ENCODE results near the gene APH1B. TPM values are rescaled to one million over a fixed set of nuclear protein-coding genes. Genes with fewer than 3 reads are reported as not detected.
"Not testable (repeated sequence)": the region's sequence is repeated elsewhere in the genome, so short reads cannot be mapped to it uniquely, and the experiment has no call there.

Gene APH1B
- total RNA-seq, 1 experiment from 2014 or later = 5.8 TPM

GRCh38 chr15:63233667-63234423, 43.6 kb upstream of the APH1B start:
- ChIA-PET POLR2A (ENCODE audit: unreplicated experiment) (no interaction called here), CTCF (no interaction called here)
- intact Hi-C loops (cut with micrococcal nuclease; ENCODE audit: unreplicated experiment) = no loop called here
- Histone ChIP-seq H3K4me2 (peak overlapping the region; percentile 49), H3K4me1 (replicated peaks; ENCODE audit: insufficient read depth) (peaks cover 51% of the 10 kb centered on the region), H2AFZ (no peak overlapping the region), H3K27me3 (ENCODE audit: insufficient read depth, low read depth) (no peaks in the 10 kb centered on the region), H3K4me3 (peak overlapping the region; percentile 12; the same call in 1 of the 2 replicates), H3K9me3 (ENCODE audit: insufficient read depth, low read depth) (no peaks in the 10 kb centered on the region), H3F3A (ENCODE audit: insufficient read depth, low read depth) (peaks cover 30% of the 10 kb centered on the region), H3K9me2 (ENCODE audit: insufficient read depth) (no peaks in the 10 kb centered on the region), H4K20me1 (ENCODE audit: insufficient read depth) (no peaks in the 10 kb centered on the region), H3K79me2 (ENCODE audit: low read depth) (peaks cover 24% of the 10 kb centered on the region; the same call in 1 of the 2 replicates), H3K36me3 (ENCODE audit: low read depth) (no peaks in the 10 kb centered on the region), H3K27ac (peak overlapping the region; percentile 60)
- peak in 1 of 2 experiments; percentile 41 for DNase-seq
- BruUV-seq (replicated peaks) = no TSS peak
- no peak for TF ChIP-seq EZH2 (IDR thresholded peaks at IDR 0.05; ENCODE audit: low read depth)
- TF ChIP-seq CTCF (conservative IDR thresholded peaks at IDR 0.05) = no peak

- no peaks in the 10 kb centered on the region for H3K27me3 ChIP-seq (ENCODE audit: insufficient read depth, low read depth)
- H3K4me1 ChIP-seq (replicated peaks; ENCODE audit: insufficient read depth) = peaks cover 51% of the 10 kb centered on the region
- no TSS peak for BruUV-seq (replicated peaks)
- H3K9me2 ChIP-seq (ENCODE audit: insufficient read depth) = no peaks in the 10 kb centered on the region
- H4K20me1 ChIP-seq (ENCODE audit: insufficient read depth) = no peaks in the 10 kb centered on the region
- no peak overlapping the region; the same call in 1 of the 2 replicates for H3K4me2 ChIP-seq
- POLR2A ChIA-PET (ENCODE audit: unreplicated experiment) = no interaction called here
- no peak overlapping the region for H2AFZ ChIP-seq
- CTCF ChIA-PET = no interaction called here
- intact Hi-C loops (cut with micrococcal nuclease; ENCODE audit: unreplicated experiment) = no loop called here
- H3K36me3 ChIP-seq (ENCODE audit: low read depth) = no peaks in the 10 kb centered on the region
- no peak overlapping the region for H3K27ac ChIP-seq
- H3K79me2 ChIP-seq (ENCODE audit: low read depth) = peaks cover 24% of the 10 kb centered on the region; the same call in 1 of the 2 replicates
- no peaks in the 10 kb centered on the region for H3K9me3 ChIP-seq (ENCODE audit: insufficient read depth, low read depth)
- TF ChIP-seq CTCF (conservative IDR thresholded peaks at IDR 0.05) (no peak), EZH2 (IDR thresholded peaks at IDR 0.05; ENCODE audit: low read depth) (no peak)
- DNase-seq = no peak
- H3K4me3 ChIP-seq = no peak overlapping the region
- H3F3A ChIP-seq (ENCODE audit: insufficient read depth, low read depth) = peaks cover 32% of the 10 kb centered on the region
Measured at GRCh38 chr15:63234451-63234870, 42.9 kb upstream of the APH1B start.

GRCh38 chr15:63236272-63236671, 41.1 kb upstream of the APH1B start:
- Histone ChIP-seq H3K9me3 (ENCODE audit: insufficient read depth, low read depth) (no peaks in the 10 kb centered on the region), H4K20me1 (ENCODE audit: insufficient read depth) (no peaks in the 10 kb centered on the region), H3F3A (ENCODE audit: insufficient read depth, low read depth) (peaks cover 21% of the 10 kb centered on the region), H3K27ac (peak overlapping the region; percentile 32; the same call in 1 of the 2 replicates), H3K9me2 (ENCODE audit: insufficient read depth) (no peaks in the 10 kb centered on the region), H2AFZ (no peak overlapping the region), H3K79me2 (ENCODE audit: low read depth) (peaks cover 18% of the 10 kb centered on the region; the same call in 1 of the 2 replicates), H3K27me3 (ENCODE audit: insufficient read depth, low read depth) (no peaks in the 10 kb centered on the region), H3K4me2 (peak overlapping the region; percentile 19; the same call in 1 of the 2 replicates), H3K4me3 (no peak overlapping the region), H3K36me3 (ENCODE audit: low read depth) (no peaks in the 10 kb centered on the region), H3K4me1 (replicated peaks; ENCODE audit: insufficient read depth) (peaks cover 39% of the 10 kb centered on the region)
- intact Hi-C loops (cut with micrococcal nuclease; ENCODE audit: unreplicated experiment) = no loop called here
- CTCF ChIA-PET = no interaction called here
- no TSS peak for BruUV-seq (replicated peaks)
- TF ChIP-seq EZH2 (IDR thresholded peaks at IDR 0.05; ENCODE audit: low read depth) (no peak), CTCF (conservative IDR thresholded peaks at IDR 0.05) (no peak)
- no peak for DNase-seq
- POLR2A ChIA-PET (ENCODE audit: unreplicated experiment) = no interaction called here

- not testable (repeated sequence) for H2AFZ ChIP-seq
- H3K4me1 ChIP-seq (replicated peaks; ENCODE audit: insufficient read depth) = peaks cover 39% of the 10 kb centered on the region
Measured at GRCh38 chr15:63237086-63237485, 40.3 kb upstream of the APH1B start.

More at GRCh38 chr15:63237086-63237485, 40.3 kb upstream of the APH1B start:
- H3K9me3 ChIP-seq (ENCODE audit: insufficient read depth, low read depth); BruUV-seq (replicated peaks); H3K27me3 ChIP-seq (ENCODE audit: insufficient read depth, low read depth); H3K4me3 ChIP-seq; H3K9me2 ChIP-seq (ENCODE audit: insufficient read depth); H4K20me1 ChIP-seq (ENCODE audit: insufficient read depth); H3K4me2 ChIP-seq; intact Hi-C loops (cut with micrococcal nuclease; ENCODE audit: unreplicated experiment); H3K36me3 ChIP-seq (ENCODE audit: low read depth); DNase-seq; H3K27ac ChIP-seq; CTCF ChIA-PET: not testable (repeated sequence)
- Histone ChIP-seq H3F3A (ENCODE audit: insufficient read depth, low read depth) (peaks cover 21% of the 10 kb centered on the region), H3K79me2 (ENCODE audit: low read depth) (peaks cover 18% of the 10 kb centered on the region; the same call in 1 of the 2 replicates)
- POLR2A ChIA-PET (ENCODE audit: unreplicated experiment) = interaction anchor here (0.6 to 0.7 kb wide), 2 partner anchors 46 to 190 kb away, joined by 3 to 5 read pairs; no protein-coding TSS in a partner anchor
